Muscle layer of colon (tissue), 2 donors: Measurements from ENCODE around the gene GLIS1.

Experiments used
- H3K27ac ChIP-seq: one replicate; pipeline ENCODE4 v1.7.0; 2013; ENCODE audit warnings: low read depth, mild to moderate bottlenecking, low read length, moderate library complexity
- H3K27me3 ChIP-seq, 2 donors: one replicate each; pipeline ENCODE4 v1.7.0; 2013; ENCODE audit warnings: low read length in 2 of 2, mild to moderate bottlenecking in 2 of 2; ENCODE audit not compliant: insufficient read depth in 2 of 2, control insufficient read depth in 1 of 2
- H3K36me3 ChIP-seq: one replicate; pipeline ENCODE4 v1.7.0; 2013; ENCODE audit warnings: mild to moderate bottlenecking, low read length; ENCODE audit not compliant: insufficient read depth
- H3K4me1 ChIP-seq: one replicate; pipeline ENCODE4 v1.7.0; 2013; ENCODE audit warnings: mild to moderate bottlenecking, low read length; ENCODE audit not compliant: insufficient read depth
- H3K4me3 ChIP-seq, 2 donors: one replicate each; pipeline ENCODE4 v1.7.0; 2013; ENCODE audit warnings: low read length in 2 of 2, low read depth in 1 of 2, mild to moderate bottlenecking in 1 of 2, moderate library complexity in 1 of 2
- H3K9ac ChIP-seq: one replicate; pipeline ENCODE4 v1.7.0; 2013; ENCODE audit warnings: low read length
- H3K9me3 ChIP-seq: one replicate; pipeline ENCODE4 v1.7.0; 2013; ENCODE audit warnings: mild to moderate bottlenecking, low read length
- donor health status: abdominal sarcoma.
- donor health status: Adenocarcinoma of cecum.

GLIS1 gene

GRCh38 chr1:53689736-53690326, 49.1 kb downstream of the GLIS1 start:
- Histone ChIP-seq H3K9ac (no peak overlapping the region), H3K4me3 (no peak overlapping the region), H3K9me3 (no peaks in the 10 kb centered on the region), H3K27me3 (peaks cover 0 to 36% of the 10 kb centered on the region in 2 donors), H3K36me3 (no peaks in the 10 kb centered on the region), H3K4me1 (no peaks in the 10 kb centered on the region), H3K27ac (no peak overlapping the region)

DNA sequence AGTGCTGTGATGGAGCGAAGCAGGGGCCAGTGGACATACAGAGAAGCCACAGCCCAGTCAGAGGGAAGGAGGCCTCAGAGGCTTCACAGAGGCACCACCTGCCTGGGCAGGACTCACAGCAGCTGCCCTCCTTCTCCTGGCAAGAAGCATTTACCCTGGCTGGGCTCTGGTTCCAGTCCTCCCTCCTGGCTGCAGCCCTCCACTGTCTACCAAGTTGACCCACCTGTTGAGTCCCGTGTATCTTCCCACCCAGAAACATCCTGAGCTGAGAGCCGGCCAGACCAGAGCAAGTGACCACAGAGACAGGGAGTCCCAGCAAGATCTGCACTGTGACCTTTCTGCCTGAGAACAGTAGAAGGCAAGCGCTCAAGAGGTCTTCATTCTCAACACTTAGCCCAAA, 49.7 kb downstream of the GLIS1 start:
- Histone ChIP-seq H3K9me3 (no peaks in the 10 kb centered on the region), H3K27me3 (peaks cover 0 to 42% of the 10 kb centered on the region in 2 donors), H3K9ac (no peak overlapping the region), H3K27ac (no peak overlapping the region), H3K4me1 (no peaks in the 10 kb centered on the region), H3K4me3 (no peak overlapping the region), H3K36me3 (no peaks in the 10 kb centered on the region)

DNA sequence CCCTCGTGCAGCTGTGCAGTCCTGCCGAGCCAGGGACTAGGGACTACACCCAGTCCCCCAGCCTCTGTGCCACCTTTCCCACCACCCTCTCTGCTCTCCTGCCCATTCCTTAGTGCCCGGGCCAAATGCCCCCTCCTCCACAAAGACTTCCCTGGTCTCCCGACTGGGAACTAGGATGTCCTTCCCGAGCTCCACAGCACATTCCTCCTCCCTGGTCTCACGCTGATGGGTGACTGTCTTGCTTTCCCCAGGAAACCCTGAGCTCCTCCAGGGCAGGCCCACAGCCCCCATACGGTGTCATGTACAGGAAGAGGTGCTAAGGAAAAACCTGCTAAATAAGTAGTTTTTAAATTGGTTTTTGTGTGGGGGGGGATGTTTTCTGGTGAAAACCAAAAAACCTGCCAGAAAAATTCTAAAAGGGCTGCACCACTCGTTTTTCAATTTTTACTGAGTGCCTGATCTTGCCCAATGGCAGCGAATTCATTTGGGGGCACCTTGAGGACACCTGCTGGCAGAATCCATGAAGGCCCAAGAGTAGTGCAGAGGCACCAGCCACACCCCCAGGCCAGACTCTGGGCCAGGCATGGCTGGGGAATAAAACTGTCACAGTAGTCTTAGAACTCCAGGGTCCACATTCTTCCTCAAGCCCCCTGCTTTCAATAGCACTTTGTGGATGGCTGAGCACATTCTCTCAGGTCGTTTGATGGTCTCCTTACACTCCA, 50.4 kb downstream of the GLIS1 start:
- H3K27me3 ChIP-seq = peaks cover 0 to 43% of the 10 kb centered on the region in 2 donors
- H3K4me3 ChIP-seq = no peak overlapping the region
- no peaks in the 10 kb centered on the region for H3K36me3 ChIP-seq
- no peaks in the 10 kb centered on the region for H3K9me3 ChIP-seq
- no peak overlapping the region for H3K9ac ChIP-seq
- H3K27ac ChIP-seq = no peak overlapping the region
- no peaks in the 10 kb centered on the region for H3K4me1 ChIP-seq

GRCh38 chr1:53687901-53688300, 51.1 kb downstream of the GLIS1 start:
- Histone ChIP-seq H3K36me3 (no peaks in the 10 kb centered on the region), H3K4me1 (no peaks in the 10 kb centered on the region), H3K27me3 (peaks cover 0 to 43% of the 10 kb centered on the region in 2 donors), H3K9me3 (no peaks in the 10 kb centered on the region), H3K9ac (no peak overlapping the region), H3K27ac (no peak overlapping the region), H3K4me3 (no peak overlapping the region)

- H3K9me3 ChIP-seq = no peaks in the 10 kb centered on the region
- no peaks in the 10 kb centered on the region for H3K36me3 ChIP-seq
- H3K4me1 ChIP-seq = no peaks in the 10 kb centered on the region
- no peak overlapping the region for H3K9ac ChIP-seq
- no peak overlapping the region for H3K27ac ChIP-seq
- no peak overlapping the region for H3K4me3 ChIP-seq
- H3K27me3 ChIP-seq = peaks cover 0 to 43% of the 10 kb centered on the region in 2 donors
Measured at GRCh38 chr1:53687426-53687825, 51.5 kb downstream of the GLIS1 start.

- Histone ChIP-seq H3K9ac (no peak overlapping the region), H3K36me3 (no peaks in the 10 kb centered on the region), H3K4me1 (no peaks in the 10 kb centered on the region), H3K27me3 (peaks cover 0 to 43% of the 10 kb centered on the region in 2 donors), H3K4me3 (no peak overlapping the region), H3K9me3 (no peaks in the 10 kb centered on the region), H3K27ac (no peak overlapping the region)
Measured at GRCh38 chr1:53686965-53687267, 52.0 kb downstream of the GLIS1 start.

GRCh38 chr1:53686091-53686964, 52.6 kb downstream of the GLIS1 start:
- H3K4me1 ChIP-seq = no peaks in the 10 kb centered on the region
- H3K27ac ChIP-seq = no peak overlapping the region
- H3K4me3 ChIP-seq = no peak overlapping the region
- peaks cover 0 to 43% of the 10 kb centered on the region in 2 donors for H3K27me3 ChIP-seq
- H3K9ac ChIP-seq = no peak overlapping the region
- H3K36me3 ChIP-seq = no peaks in the 10 kb centered on the region
- no peaks in the 10 kb centered on the region for H3K9me3 ChIP-seq

GRCh38 chr1:53685272-53686051, 53.5 kb downstream of the GLIS1 start:
- H3K27ac ChIP-seq = no peak overlapping the region
- H3K9me3 ChIP-seq = no peaks in the 10 kb centered on the region
- H3K27me3 ChIP-seq = peaks cover 0 to 43% of the 10 kb centered on the region in 2 donors
- H3K4me3 ChIP-seq = no peak overlapping the region
- H3K4me1 ChIP-seq = no peaks in the 10 kb centered on the region
- H3K9ac ChIP-seq = no peak overlapping the region
- no peaks in the 10 kb centered on the region for H3K36me3 ChIP-seq

DNA sequence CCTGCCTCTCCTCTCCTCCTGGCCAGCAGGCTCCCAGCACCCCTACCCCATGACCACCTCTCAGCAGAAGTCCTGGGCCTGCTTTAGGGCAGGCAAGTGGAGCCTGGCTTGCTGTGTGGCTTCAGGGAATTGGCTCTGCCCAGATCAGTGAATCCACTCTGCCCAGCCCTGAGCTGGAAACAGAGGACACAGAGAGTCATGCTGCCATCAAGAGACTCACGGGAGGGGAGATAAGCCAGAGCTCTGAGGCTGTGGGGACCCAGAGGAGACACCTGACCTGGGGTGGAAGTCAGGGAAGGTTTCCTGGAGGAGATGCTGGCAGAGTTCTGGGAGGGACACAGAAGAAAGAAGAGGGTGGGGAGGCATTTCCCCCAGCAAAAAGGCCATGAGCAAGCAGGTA, 54.2 kb downstream of the GLIS1 start:
- Histone ChIP-seq H3K4me1 (no peaks in the 10 kb centered on the region), H3K9ac (no peak overlapping the region), H3K36me3 (no peaks in the 10 kb centered on the region), H3K27ac (no peak overlapping the region), H3K9me3 (no peaks in the 10 kb centered on the region), H3K27me3 (peaks cover 0 to 40% of the 10 kb centered on the region in 2 donors), H3K4me3 (no peak overlapping the region)

DNA sequence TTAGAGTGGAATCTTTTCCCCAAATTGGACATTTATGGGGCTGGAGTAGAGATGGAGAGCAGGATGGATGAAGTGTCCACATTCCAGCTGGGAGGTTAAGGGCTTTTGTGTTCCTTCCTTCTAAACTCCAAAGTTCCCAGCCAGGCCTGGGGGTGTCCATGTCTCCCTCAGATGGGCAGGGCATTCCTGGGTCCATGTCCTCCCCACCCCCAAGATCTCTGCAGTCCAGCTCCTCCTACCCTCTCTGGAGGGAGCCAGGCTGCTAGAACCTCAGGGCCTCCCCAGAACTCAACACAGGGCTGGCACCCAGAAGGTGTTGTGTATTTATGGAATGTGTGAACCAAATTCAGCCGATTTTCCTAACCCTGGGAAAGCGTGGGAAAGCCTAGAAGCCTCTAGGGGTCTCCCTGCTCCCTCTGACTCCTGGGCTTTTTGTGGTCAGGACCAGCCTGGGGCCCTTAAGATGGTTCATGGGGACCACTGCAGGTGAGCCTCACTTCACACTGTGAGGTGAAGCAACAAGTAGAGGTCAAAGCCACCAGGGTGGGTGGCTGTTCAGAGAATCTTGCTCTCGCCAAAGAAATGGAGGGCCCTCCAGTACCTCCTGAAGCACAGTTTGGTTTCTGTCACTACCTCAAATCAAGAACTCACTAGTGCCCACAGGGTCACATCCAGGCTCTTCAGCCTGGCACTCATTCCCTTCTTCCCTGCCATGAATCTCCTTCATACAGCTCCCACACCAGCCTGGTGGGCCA, 54.8 kb downstream of the GLIS1 start:
- H3K27me3 ChIP-seq = peaks cover 0 to 39% of the 10 kb centered on the region in 2 donors

More for the DNA sequence above, 54.8 kb downstream of the GLIS1 start:
- Histone ChIP-seq H3K36me3 (no peaks in the 10 kb centered on the region), H3K27ac (no peak overlapping the region), H3K9me3 (no peaks in the 10 kb centered on the region), H3K9ac (no peak overlapping the region), H3K4me3 (no peak overlapping the region), H3K4me1 (no peaks in the 10 kb centered on the region)
